WTC11 (cell line): ENCODE results near the gene SP140. TPM values are rescaled to one million over a fixed set of nuclear protein-coding genes. Genes with fewer than 3 reads are reported as not detected.
A peak's percentile ranks its signal among the peaks of the same experiment; 100 is the strongest.
"Not testable (repeated sequence)": the region's sequence is repeated elsewhere in the genome, so short reads cannot be mapped to it uniquely, and the experiment has no call there.

ENCODE experiments used
- ATAC-seq: fragments of 200-7000 bp; cut with Tn5 transposase; 2 replicates; pipeline ENCODE4 v1.10.0; 2021; ENCODE audit warnings: mild to moderate bottlenecking, moderate library complexity
- CTCF ChIA-PET: fragments of 300-600 bp; sonication (Branson Sonifier 250); formaldehyde crosslinking; loops from one replicate; lab custom pipeline; 2021; ENCODE audit warnings: antibody characterized with exemption; lab: Charles Lee
- POLR2A ChIA-PET: fragments of 350-600 bp; sonication (Branson Sonifier 250); formaldehyde crosslinking; loops from one replicate; lab custom pipeline; 2021; ENCODE audit warnings: antibody characterized with exemption; lab: Charles Lee
- DNase-seq: peaks from one replicate; pipeline ENCODE4 v3.0.0; 2021; ENCODE audit warnings: low spot score
- H3K27ac Mint-ChIP-seq: 2 replicates; pipeline ENCODE4 v1.8.0; 2021; ENCODE audit warnings: mixed read lengths
- H3K27me3 Mint-ChIP-seq: 2 replicates; pipeline ENCODE4 v1.8.0; 2021; ENCODE audit warnings: low read depth, mild to moderate bottlenecking, moderate library complexity, mixed read lengths
- H3K36me3 Mint-ChIP-seq: 2 replicates; pipeline ENCODE4 v1.8.0; 2021; ENCODE audit warnings: mixed read lengths
- H3K4me1 Mint-ChIP-seq: 2 replicates; pipeline ENCODE4 v1.8.0; 2022; ENCODE audit warnings: mixed read lengths
- H3K4me3 Mint-ChIP-seq: 2 replicates; pipeline ENCODE4 v1.8.0; 2021; ENCODE audit warnings: mild to moderate bottlenecking, moderate library complexity, mixed read lengths
- H3K9me3 Mint-ChIP-seq: 2 replicates; pipeline ENCODE4 v1.8.0; 2021; ENCODE audit warnings: mixed read lengths
- AR ChIP-seq: fragments of 250-450 bp; sonication (Bioruptor Pico); IDR thresholded peaks from 2 replicates; pipeline ENCODE4 v1.9.0; 2021; ENCODE audit warnings: mild to moderate bottlenecking
- ATF1 ChIP-seq: sonication (generic); formaldehyde crosslinking; IDR thresholded peaks from 2 replicates; pipeline ENCODE4 v1.8.1; 2023; ENCODE audit warnings: mild to moderate bottlenecking, moderate library complexity, missing genetic modification reagents
- CBFB ChIP-seq: sonication (generic); formaldehyde crosslinking; IDR thresholded peaks from 2 replicates; pipeline ENCODE4 v1.8.1; 2022; ENCODE audit warnings: mild to moderate bottlenecking, low read depth, missing genetic modification reagents
- GTF2I ChIP-seq: fragments of 250-450 bp; sonication (Bioruptor Pico); conservative IDR thresholded peaks from 2 replicates; pipeline ENCODE4 v1.4.0; 2021; ENCODE audit warnings: mild to moderate bottlenecking
- IRF1 ChIP-seq: sonication (generic); formaldehyde crosslinking; IDR thresholded peaks from 2 replicates; pipeline ENCODE4 v1.8.0; 2023; ENCODE audit warnings: missing genetic modification reagents
- IRF2 ChIP-seq: sonication (generic); formaldehyde crosslinking; IDR thresholded peaks from 2 replicates; pipeline ENCODE4 v1.8.0; 2022; ENCODE audit warnings: low read depth, missing genetic modification reagents, borderline replicate concordance
- KAT7 ChIP-seq: sonication (generic); formaldehyde crosslinking; IDR thresholded peaks from 2 replicates; pipeline ENCODE4 v1.8.1; 2023; ENCODE audit warnings: missing genetic modification reagents, mild to moderate bottlenecking, borderline replicate concordance
- SMAD3 ChIP-seq: sonication (generic); formaldehyde crosslinking; IDR thresholded peaks from 2 replicates; pipeline ENCODE4 v1.8.0; 2022; ENCODE audit warnings: missing genetic modification reagents, mild to moderate bottlenecking, borderline replicate concordance
- SP1 ChIP-seq: sonication (generic); formaldehyde crosslinking; conservative IDR thresholded peaks from 2 replicates; pipeline ENCODE4 v1.8.1; 2022; ENCODE audit warnings: missing genetic modification reagents
- STAT6 ChIP-seq: sonication (generic); formaldehyde crosslinking; conservative IDR thresholded peaks from 2 replicates; pipeline ENCODE4 v1.8.1; 2023; ENCODE audit warnings: mild to moderate bottlenecking, low read depth, missing genetic modification reagents, moderate library complexity
- TP53 ChIP-seq: sonication (generic); formaldehyde crosslinking; IDR thresholded peaks from 2 replicates; pipeline ENCODE4 v1.8.1; 2023; ENCODE audit warnings: mild to moderate bottlenecking, missing genetic modification reagents
- ZBTB21 ChIP-seq: sonication (generic); formaldehyde crosslinking; IDR thresholded peaks from 2 replicates; pipeline ENCODE4 v1.8.1; 2023; ENCODE audit warnings: mild to moderate bottlenecking, missing genetic modification reagents, borderline replicate concordance
- ZNF121 ChIP-seq: sonication (generic); formaldehyde crosslinking; IDR thresholded peaks from 2 replicates; pipeline ENCODE4 v1.8.0; 2023; ENCODE audit warnings: missing genetic modification reagents
- ZNF232 ChIP-seq: sonication (generic); formaldehyde crosslinking; IDR thresholded peaks from 2 replicates; pipeline ENCODE4 v1.8.0; 2022; ENCODE audit warnings: mild to moderate bottlenecking, missing genetic modification reagents
- ZNF263 ChIP-seq: sonication (generic); formaldehyde crosslinking; IDR thresholded peaks from 2 replicates; pipeline ENCODE4 v1.8.1; 2022; ENCODE audit warnings: low read depth, mild to moderate bottlenecking, moderate library complexity, missing genetic modification reagents
- ZSCAN18 ChIP-seq: fragments of 250-450 bp; sonication (Bioruptor Pico); IDR thresholded peaks from 2 replicates; pipeline ENCODE4 v2.1.2; 2022; ENCODE audit warnings: mild to moderate bottlenecking, moderate library complexity
- total RNA-seq: library from RNA; stranded (reverse); gene quantifications from 3 replicates; pipeline ENCODE4 v1.2.3, GENCODE V29; 2021

Gene SP140
- total RNA-seq, 1 experiment from 2014 or later = 0.66 TPM

DNA sequence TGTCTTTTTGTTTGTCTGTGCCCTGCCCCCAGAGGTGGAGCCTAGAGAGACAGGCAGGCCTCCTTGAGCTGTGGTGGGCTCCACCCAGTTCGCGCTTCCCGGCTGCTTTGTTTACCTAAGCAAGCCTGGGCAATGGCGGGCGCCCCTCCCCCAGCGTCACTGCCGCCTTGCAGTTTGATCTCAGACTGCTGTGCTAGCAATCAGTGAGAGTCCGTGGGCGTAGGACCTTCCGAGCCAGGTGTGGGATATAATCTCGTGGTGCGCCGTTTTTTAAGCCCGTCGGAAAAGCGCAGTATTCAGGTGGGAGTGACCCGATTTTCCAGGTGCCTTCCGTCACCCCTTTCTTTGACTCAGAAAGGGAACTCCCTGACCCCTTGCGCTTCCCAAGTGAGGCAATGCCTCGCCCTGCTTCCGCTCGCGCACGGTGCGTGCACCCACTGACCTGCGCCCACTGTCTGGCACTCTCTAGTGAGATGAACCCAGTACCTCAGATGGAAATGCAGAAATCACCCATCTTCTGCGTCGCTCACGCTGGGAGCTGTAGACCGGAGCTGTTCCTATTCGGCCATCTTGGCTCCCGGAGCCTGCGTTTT, 116.5 kb downstream of the SP140 start:
- peak; percentile 53 for DNase-seq
- Mint-ChIP-seq H3K4me1 (peaks cover 17% of the 10 kb centered on the region), H3K36me3 (peaks cover 19% of the 10 kb centered on the region), H3K4me3 (peak overlapping the region; percentile 75), H3K27ac (peak overlapping the region; percentile 61; the same call in 1 of the 2 replicates), H3K9me3 (peaks cover 40% of the 10 kb centered on the region)
- H3K27me3 Mint-ChIP-seq, POLR2A ChIA-PET, ATAC-seq, CTCF ChIA-PET: not testable (repeated sequence)
- TF ChIP-seq AR (CRISPR knock-in tag) = 0 out of 2 replicates have a peak, but pooled peaks have one; percentile 20

DNA sequence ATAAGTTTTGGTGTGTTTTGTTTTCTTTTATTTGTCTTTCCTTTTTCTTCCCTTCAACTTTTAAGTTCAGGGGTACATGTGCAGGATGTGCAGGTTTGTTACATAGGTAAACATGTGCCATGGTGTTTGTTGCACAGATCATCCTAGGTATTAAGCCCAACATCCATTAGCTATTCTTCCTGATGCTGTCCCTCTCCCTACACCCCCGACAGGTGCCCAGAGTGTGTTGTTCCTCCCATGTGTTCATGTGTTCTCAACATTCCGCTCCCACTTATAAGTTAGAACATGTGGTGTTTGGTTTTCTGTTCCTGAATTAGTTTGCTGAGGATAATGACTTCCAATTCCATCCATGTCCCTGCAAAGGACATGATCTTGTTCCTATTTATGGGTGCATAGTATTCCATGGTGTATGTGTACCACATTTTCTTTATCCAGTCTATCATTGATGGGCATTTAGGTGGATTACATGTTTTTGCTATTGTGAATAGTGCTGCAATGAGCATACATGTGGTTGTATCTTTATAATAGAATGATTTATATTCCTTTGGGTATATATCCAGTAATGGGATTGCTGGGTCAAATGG, 117.6 kb downstream of the SP140 start:
- H3K27ac Mint-ChIP-seq, DNase-seq, H3K27me3 Mint-ChIP-seq, POLR2A ChIA-PET, CTCF ChIA-PET, ATAC-seq: not testable (repeated sequence)
- peak overlapping the region; percentile 75 for H3K4me3 Mint-ChIP-seq
- H3K4me1 Mint-ChIP-seq = peaks cover 17% of the 10 kb centered on the region
- peaks cover 42% of the 10 kb centered on the region for H3K9me3 Mint-ChIP-seq
- peaks cover 19% of the 10 kb centered on the region for H3K36me3 Mint-ChIP-seq

GRCh38 chr2:230343747-230344146, 118.2 kb downstream of the SP140 start:
- ChIA-PET POLR2A (no interaction called here), CTCF (no interaction called here)
- Mint-ChIP-seq H3K36me3 (peaks cover 19% of the 10 kb centered on the region), H3K9me3 (peaks cover 42% of the 10 kb centered on the region), H3K27me3 (no peaks in the 10 kb centered on the region), H3K27ac (no peak overlapping the region), H3K4me3 (no peak overlapping the region), H3K4me1 (peaks cover 17% of the 10 kb centered on the region)
- ATAC-seq (no peak), DNase-seq (no peak)
- no peak for TF ChIP-seq ZSCAN18
- TF ChIP-seq ZNF263 (CRISPR knock-in tag) = no peak
- TF ChIP-seq SMAD3 (CRISPR knock-in tag) = no peak
- no peak for TF ChIP-seq GTF2I (CRISPR knock-in tag)
- no peak for TF ChIP-seq IRF2 (CRISPR knock-in tag)
- no peak for TF ChIP-seq SP1
- no peak for TF ChIP-seq ZNF121 (CRISPR knock-in tag)
- TF ChIP-seq TP53 (CRISPR knock-in tag) = no peak
- no peak for TF ChIP-seq ATF1 (CRISPR knock-in tag)
- TF ChIP-seq KAT7 (CRISPR knock-in tag) = no peak
- no peak for TF ChIP-seq ZBTB21 (CRISPR knock-in tag)
- TF ChIP-seq ZNF232 (CRISPR knock-in tag) = no peak
- no peak for TF ChIP-seq STAT6 (CRISPR knock-in tag)
- no peak for TF ChIP-seq IRF1
- no peak for TF ChIP-seq CBFB (CRISPR knock-in tag)
